ENCODE data around the gene GRXCR1.

The GRXCR1 gene

DNA sequence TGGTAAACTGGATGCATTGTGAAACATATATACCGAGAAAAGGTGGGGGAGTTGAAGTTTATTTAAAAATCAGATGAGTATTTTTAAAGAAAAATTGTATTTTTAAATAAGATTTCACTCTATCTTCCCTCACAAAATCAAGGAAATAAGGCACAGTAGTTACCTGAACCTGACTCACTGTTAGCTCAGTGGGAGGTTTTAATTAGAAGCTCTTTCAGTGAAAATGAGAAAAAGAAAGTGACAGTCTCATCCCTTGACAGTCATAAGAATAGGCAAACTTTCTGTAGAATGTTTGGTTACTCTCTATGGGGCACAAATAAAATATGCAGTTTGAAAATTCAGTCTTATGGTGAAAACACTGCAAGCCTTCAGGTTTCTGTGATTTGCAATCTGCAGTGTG, 49.7 kb downstream of the GRXCR1 start:
- DNase-seq = no peak

DNA sequence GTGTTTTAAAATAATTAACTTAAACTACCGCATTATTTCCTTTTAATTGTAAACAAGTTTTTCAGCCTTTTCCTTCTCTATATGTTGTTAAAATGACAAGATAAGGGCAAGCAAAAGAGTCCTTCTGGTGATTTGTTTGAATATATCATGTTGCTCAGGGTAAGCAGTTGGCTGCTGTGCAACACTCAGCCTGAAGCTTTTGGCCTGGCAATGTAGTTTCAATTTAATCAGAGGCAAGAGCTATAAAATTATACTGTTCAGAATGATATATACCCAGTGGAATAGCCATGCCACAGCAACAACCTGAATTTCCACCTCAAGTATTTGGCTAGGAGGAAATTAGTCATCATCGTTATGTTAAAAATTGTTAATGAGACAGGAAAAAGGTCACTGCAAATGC, 53.4 kb downstream of the GRXCR1 start:
- no peak for DNase-seq

DNA sequence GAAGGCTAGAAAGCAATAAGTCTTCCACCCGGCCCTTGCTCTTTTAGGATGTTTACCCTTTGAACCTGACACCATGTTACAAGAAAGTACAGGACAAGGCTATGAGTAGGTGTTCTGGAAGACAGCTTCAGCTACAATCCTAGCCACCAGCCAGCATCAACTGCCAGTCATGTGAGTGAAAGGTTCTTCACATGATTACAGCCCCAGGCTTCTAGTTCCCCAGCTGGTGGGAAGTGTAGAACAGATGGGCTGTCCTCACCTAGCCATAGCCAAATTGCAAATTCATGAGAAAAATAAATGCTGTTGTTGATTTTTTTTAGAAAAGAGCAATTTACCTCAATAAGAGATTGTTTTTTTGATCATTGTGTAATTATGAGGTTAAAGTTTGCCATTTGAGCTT, 60.8 kb downstream of the GRXCR1 start:
- DNase-seq = no peak

DNA sequence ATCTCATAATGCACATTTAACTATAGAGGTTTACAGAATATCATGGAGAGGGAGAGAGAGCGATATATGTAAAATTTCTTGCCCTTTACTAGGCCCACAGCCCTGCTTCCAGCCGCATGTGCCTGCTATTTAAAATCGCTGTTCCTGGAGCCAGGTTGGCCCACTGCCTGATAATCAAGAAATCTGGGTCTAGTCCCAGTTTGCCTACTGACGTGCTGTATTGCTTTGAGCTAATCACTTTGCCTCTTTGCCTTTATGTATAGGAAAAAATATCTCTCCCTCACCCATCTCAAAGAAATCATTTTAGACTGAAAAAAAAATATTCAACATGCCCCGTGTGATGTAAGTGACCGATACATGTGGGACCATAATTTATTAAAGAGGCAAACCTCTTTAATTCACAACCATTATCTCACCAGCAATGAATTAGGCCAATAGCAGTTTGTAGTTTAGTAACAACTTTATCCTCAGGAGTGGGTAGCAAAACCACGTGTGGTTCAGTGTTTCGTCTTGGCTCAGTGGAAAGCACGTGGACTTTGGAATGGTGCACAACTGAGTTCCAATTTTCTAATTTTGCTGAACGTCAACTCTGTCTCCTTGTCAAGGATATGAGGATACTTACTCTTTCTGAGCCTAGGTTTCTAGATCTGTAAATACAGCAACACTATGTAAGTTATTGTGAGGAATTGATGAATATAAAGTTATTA, 62.6 kb downstream of the GRXCR1 start:
- no peak for DNase-seq

DNA sequence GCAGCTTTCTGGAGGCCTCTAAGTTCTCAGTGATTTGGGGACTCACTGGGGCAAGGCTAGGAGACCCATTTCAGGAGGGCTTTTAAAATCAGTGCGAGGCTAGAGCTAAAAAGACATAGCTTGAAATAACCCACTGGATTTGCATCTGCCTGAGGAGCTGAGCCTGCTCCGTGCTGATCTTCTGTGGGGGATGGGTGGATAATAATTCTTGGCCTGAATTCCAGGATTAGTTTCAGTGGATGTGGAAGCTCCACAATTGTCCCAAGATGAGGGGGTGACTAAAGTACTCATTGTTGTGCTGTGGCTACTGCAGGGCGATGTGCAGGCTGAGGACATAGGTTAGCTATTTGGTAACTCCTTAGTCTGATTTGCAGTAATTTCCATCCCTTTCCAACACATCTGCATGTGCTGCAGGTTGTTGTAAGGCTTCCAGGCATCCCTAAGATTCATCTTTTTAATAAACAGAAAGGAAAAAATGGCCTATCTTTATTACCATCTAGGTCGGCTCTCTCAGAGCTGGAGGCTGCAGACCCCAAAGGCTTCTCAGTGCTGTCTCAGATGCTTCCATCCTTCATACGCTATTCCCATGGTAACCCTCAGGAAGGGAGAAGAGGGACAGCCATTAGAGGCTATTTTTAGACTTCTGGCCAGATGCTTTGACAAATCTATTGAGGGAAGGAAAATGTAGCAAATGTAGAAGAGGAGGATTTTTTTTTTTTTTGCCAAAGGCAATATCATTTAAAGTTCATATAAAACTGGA, 63.4 kb downstream of the GRXCR1 start:
- DNase-seq = no peak

DNA sequence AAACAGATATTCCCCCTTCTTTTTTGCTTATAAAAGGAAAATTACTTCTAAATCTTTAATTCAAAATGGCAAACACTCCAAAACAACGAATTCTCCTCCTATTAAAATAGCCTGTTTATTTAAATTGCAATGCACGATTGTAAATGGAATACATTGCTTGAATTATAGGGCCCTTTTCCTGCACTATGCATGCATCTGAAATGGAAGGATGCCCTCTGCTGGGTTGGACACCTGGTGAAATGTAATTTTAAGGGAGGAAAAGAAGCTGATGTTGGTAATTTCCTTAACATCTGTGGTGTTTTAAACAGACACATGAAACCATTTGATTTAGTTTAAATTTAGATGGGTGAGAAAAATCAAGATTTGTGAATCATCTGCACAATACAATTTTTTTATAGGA, 72.8 kb downstream of the GRXCR1 start:
- no peak for DNase-seq

DNA sequence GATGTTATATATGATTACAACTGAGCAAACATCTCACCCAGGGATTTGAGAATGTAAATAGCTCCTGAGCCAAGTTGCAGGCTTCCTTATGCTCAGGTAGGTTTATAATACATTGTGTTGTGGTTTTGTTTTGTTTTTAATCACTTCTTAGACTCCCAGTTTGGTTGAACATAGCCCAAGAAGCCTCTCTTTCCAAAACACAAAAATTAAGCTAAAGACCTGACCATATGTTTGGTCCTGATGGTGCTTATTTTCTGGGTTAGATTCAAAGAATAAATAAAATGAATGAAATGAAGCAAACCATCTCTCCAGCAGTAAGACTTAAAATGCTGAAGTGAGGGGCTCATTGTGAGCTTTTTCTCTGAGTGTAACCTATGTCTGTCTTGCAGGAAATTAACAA, 93.5 kb downstream of the GRXCR1 start:
- no peak for DNase-seq

DNA sequence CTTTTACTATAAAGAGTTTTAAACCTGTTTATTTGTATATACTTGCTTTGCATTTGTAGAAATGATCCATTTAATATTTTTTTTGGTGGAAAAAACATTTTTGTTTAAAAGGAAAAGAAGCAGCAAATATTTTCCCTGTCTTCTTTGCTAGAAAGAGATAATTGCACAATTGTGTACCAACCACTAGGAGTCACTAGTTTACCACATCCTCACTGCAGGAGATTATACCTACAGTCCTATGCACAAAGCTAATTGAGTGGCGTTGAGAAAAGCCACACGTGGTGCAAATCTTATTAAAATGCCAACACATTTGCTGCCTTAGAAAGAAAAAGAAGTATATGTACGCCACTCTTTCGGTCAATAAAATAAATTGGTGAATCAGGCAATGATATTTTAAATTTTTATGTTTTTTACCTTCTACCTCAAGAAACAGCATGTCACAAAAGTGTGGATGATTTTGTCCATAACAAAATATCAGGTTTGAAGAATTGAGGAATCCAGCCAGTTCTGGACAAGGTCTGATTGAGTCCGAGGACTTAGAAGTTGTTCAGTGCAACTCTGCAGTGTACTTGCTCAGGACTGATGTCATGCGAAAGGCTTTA, 102.9 kb downstream of the GRXCR1 start:
- DNase-seq = no peak

DNA sequence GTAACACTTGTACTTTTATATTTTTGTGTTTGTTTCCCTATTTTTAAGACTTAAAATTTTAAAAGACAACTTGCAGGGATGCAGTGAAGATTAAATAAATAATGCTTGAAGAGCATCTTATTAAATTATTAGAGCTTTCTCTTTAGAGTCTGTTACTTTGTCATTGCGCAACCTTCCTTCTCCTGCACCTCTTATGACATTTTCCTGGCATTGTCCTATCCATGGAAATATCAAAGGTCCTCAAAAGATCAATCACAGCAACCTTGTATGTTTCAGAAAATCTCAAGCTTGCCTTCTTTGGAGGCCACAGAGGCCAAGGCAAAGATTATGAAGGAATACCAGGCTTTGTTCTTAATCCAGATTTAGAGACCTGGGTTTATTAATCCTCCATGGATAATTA, 116.3 kb downstream of the GRXCR1 start:
- no peak for DNase-seq

DNA sequence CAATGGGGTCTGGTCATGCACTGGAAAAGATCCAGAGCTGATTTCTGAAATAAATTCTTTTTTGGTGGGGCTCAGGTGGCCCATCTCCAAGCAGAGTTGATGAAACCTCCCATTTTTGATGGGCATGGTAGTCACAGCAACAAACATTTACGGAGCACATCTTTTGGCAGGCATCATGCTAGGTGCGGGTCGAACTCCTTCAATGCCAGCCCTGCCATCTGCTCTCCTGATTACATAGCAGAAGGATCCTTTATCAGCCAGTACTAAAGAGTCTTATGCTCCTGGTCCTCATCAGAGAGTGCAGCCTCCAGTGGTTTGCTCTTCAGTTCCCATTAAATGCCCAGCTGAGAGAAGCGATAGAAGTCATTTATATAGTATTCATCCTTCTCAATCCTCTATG, 121.7 kb downstream of the GRXCR1 start:
- DNase-seq = no peak

DNA sequence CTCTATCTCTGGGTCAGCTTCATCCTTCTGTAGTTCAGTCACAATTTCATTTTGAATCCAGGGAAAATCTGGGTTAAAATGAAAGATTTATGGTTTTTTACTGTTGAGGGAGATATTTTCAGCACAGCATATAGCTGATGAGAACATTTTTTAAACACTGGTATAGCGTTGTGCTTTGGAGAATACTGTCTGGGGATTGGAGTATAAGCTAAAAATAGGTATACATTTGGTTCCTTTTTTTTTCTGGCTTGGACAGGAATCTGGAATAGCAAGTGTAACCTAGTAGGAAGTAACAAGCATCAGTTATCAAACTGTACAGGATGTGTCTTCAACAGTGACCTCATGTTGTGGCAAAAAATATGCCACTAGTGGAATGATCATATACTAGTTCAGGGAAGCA, 149.1 kb downstream of the GRXCR1 start:
- no peak for DNase-seq

DNA sequence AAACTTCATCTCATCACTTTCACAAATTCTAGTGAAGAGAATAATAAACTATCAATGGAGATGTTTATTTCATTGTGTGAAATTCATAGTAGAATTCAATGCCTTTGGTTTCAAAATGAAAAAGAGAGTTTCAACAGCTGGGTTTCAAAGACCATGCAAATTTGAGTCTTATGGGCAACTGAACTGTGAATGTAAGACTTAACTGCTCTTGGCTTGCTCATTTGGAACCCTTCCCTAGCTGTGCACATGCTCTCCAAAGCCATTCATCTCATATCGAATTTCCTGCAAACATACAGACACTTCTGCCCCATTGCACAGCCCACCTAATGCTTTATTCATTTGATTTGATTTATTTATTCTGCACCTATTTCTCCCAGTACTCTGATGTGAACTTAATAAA, 154.5 kb downstream of the GRXCR1 start:
- DNase-seq = no peak

DNA sequence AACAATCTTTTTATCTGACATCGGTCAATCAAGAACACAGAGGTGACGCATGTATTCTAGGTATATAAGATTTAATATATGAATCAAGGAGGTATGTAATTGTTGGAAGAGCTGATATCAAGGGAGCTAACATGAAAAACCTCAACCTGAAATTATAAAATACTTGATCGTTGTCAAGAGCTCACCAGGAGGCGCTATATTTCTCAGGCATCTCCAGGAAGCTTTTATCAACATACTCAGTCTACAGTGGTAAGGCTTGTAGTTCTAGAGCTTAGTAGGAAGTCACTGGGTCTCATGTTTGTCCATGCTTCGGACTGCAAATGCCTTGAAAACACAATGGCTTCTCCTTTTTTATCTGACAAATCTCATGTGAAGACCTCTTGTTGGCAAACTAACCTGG, 156.1 kb downstream of the GRXCR1 start:
- no peak for DNase-seq

DNA sequence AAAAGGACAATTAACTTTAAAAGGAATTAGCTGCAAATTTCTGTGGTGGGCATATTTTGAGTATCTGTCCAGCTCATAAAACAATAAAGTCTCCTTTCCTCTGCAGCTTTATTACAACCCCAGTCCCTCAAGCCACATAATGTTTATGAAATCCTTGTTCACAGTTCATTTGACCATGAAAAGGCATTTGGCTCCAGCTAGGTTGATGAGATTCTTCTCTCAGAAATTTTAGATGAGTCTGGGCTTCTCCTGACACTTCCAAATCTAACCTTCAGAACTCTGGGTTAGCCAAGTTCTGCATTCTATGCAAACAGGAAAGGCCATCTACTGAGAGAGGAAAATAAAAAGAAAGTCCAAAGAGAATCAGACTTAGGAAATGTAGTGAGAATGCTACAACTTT, 156.8 kb downstream of the GRXCR1 start:
- no peak for DNase-seq

DNA sequence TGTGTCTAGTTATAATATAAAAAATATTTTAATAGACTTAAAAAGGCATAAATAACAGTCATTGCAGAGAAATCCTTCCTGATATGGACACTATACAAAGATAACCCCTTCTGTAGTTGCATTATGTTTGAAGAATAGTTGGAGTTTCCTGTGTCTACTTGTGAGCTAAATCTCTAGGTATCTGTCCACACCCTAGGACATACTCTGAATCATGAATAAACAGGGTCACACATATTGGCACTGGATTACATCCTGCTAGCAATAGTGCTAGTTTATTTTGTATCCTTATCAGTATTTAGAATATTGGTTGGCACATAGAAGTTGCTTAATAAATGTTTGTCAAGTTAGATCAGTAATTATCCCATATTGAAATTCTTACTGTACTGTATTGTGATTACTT, 173.9 kb downstream of the GRXCR1 start:
- DNase-seq = no peak

DNA sequence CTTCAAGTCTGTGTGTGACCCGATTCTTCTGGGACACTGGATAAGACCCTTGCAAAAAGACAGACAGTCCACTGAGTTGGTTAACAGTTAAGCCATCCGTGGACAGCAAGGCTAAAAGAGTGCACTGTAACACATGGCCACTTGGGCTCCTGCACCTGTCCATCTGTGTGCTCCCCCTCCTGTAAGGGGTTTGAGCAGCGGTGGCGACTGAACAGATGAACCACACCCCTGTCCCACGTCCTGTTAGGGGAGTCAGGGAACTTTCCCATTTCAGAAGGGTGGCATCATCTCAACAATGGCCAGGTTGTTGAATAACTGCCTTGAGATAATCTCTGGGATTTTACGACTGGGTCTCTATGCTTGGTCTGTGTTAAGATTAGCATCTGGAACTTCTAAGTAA, 178.6 kb downstream of the GRXCR1 start:
- no peak for DNase-seq
